H9 (cell line): ENCODE results near the gene GFRA1. TPM values are rescaled to one million over a fixed set of nuclear protein-coding genes. Genes with fewer than 3 reads are reported as not detected.

ENCODE experiments used
- DNase-seq: peaks from one replicate; pipeline ENCODE4 v3.0.0-alpha.2; 2017
- H2AFZ ChIP-seq: one replicate; pipeline ENCODE4 v1.6.1; 2013; ENCODE audit warnings: mild to moderate bottlenecking, low read length, control low read depth, moderate library complexity
- H2AK5ac ChIP-seq: 2 replicates; pipeline ENCODE4 v1.6.1; 2013; ENCODE audit warnings: low read length, control low read depth, mixed read lengths; ENCODE audit not compliant: insufficient read length
- H2BK120ac ChIP-seq: one replicate; pipeline ENCODE4 v1.6.1; 2013; ENCODE audit warnings: low read depth, mild to moderate bottlenecking, low read length, control low read depth, inconsistent platforms; ENCODE audit not compliant: poor library complexity, severe bottlenecking
- H2BK12ac ChIP-seq: 2 replicates; pipeline ENCODE4 v1.6.1; 2013; ENCODE audit warnings: low read length, control low read depth, mixed read lengths, low read depth; ENCODE audit not compliant: insufficient read length
- H2BK15ac ChIP-seq: 2 replicates; pipeline ENCODE4 v1.6.1; 2013; ENCODE audit warnings: low read depth, low read length, control low read depth
- H2BK20ac ChIP-seq: one replicate; pipeline ENCODE4 v1.6.1; 2013; ENCODE audit warnings: low read depth, mild to moderate bottlenecking, low read length, control low read depth, inconsistent platforms; ENCODE audit not compliant: poor library complexity, severe bottlenecking
- H2BK5ac ChIP-seq: 2 replicates; pipeline ENCODE4 v1.6.1; 2013; ENCODE audit warnings: low read length, control low read depth, mixed read lengths; ENCODE audit not compliant: insufficient read length
- H3K14ac ChIP-seq: 2 replicates; pipeline ENCODE4 v1.6.1; 2013; ENCODE audit warnings: low read length, control low read depth; ENCODE audit not compliant: insufficient read depth
- H3K18ac ChIP-seq: 2 replicates; pipeline ENCODE4 v1.6.1; 2013; ENCODE audit warnings: low read depth, mild to moderate bottlenecking, mixed read lengths, low read length, control low read depth; ENCODE audit not compliant: insufficient read length
- H3K23ac ChIP-seq: 2 replicates; pipeline ENCODE4 v1.6.1; 2013; ENCODE audit warnings: low read length, control low read depth, mixed read lengths, low read depth; ENCODE audit not compliant: insufficient read length
- H3K23me2 ChIP-seq: 2 replicates; pipeline ENCODE4 v1.6.1; 2013; ENCODE audit warnings: low read depth, mild to moderate bottlenecking, mixed read lengths, low read length, control low read depth; ENCODE audit not compliant: insufficient read length, poor library complexity, severe bottlenecking
- H3K27ac ChIP-seq: 2 replicates; pipeline ENCODE4 v1.5.1; 2013; ENCODE audit warnings: low read length, control low read depth, mixed read lengths, low read depth; ENCODE audit not compliant: insufficient read length
- H3K27me3 ChIP-seq: 2 replicates; pipeline ENCODE4 v1.6.1; 2013; ENCODE audit warnings: low read length, control low read depth, inconsistent platforms; ENCODE audit not compliant: insufficient read depth
- H3K4ac ChIP-seq: 2 replicates; pipeline ENCODE4 v1.6.1; 2013; ENCODE audit warnings: low read depth, mild to moderate bottlenecking, control low read depth, inconsistent platforms, low read length, moderate library complexity
- H3K4me1 ChIP-seq: 2 replicates; pipeline ENCODE4 v1.6.1; 2013; ENCODE audit warnings: low read length, control low read depth, inconsistent platforms; ENCODE audit not compliant: insufficient read depth
- H3K4me2 ChIP-seq: 2 replicates; pipeline ENCODE4 v1.6.1; 2013; ENCODE audit warnings: low read length, control low read depth, mixed read lengths; ENCODE audit not compliant: insufficient read length, insufficient read depth
- H3K56ac ChIP-seq: 2 replicates; pipeline ENCODE4 v1.6.1; 2013; ENCODE audit warnings: low read depth, mild to moderate bottlenecking, mixed read lengths, low read length, control low read depth; ENCODE audit not compliant: insufficient read length
- H3K79me1 ChIP-seq: 2 replicates; pipeline ENCODE4 v1.6.1; 2013; ENCODE audit warnings: low read depth, mild to moderate bottlenecking, moderate library complexity, low read length, control low read depth, inconsistent platforms; ENCODE audit not compliant: insufficient read depth, poor library complexity, severe bottlenecking
- H3K79me2 ChIP-seq: 2 replicates; pipeline ENCODE4 v1.6.1; 2013; ENCODE audit warnings: low read length, control low read depth, inconsistent platforms; ENCODE audit not compliant: insufficient read depth
- H3K9ac ChIP-seq: 2 replicates; pipeline ENCODE4 v1.6.1; 2013; ENCODE audit warnings: low read length, control low read depth, mixed read lengths; ENCODE audit not compliant: insufficient read length; ENCODE audit errors: extremely low read depth
- H3K9me3 ChIP-seq: one replicate; pipeline ENCODE4 v1.6.1; 2013; ENCODE audit warnings: low read depth, low read length, inconsistent platforms; ENCODE audit not compliant: control insufficient read depth
- H3T11ph ChIP-seq: one replicate; pipeline ENCODE4 v1.6.1; 2013; ENCODE audit warnings: mild to moderate bottlenecking, low read length, control low read depth, inconsistent platforms
- H4K20me1 ChIP-seq: one replicate; pipeline ENCODE4 v1.6.1; 2013; ENCODE audit not compliant: control insufficient read depth, insufficient read length, insufficient read depth
- H4K5ac ChIP-seq: 2 replicates; pipeline ENCODE4 v1.6.1; 2013; ENCODE audit warnings: low read depth, mild to moderate bottlenecking, mixed read lengths, low read length, control low read depth; ENCODE audit not compliant: insufficient read length
- H4K8ac ChIP-seq: replicated peaks from 2 replicates; pipeline ENCODE4 v1.6.1; 2013; ENCODE audit warnings: low read length, control low read depth, mixed read lengths, low read depth; ENCODE audit not compliant: insufficient read length
- H4K91ac ChIP-seq: 2 replicates; pipeline ENCODE4 v1.6.1; 2013; ENCODE audit warnings: low read depth, mild to moderate bottlenecking, moderate library complexity, mixed read lengths, low read length, control low read depth; ENCODE audit not compliant: insufficient read length
- H3K27ac Mint-ChIP-seq, 3 experiments: 2 replicates in 2 of 3; 3 replicates in 1 of 3; pipeline ENCODE4 v1.8.0; 2020 to 2021; ENCODE audit warnings: mixed read lengths in 3 of 3, mild to moderate bottlenecking in 1 of 3, moderate library complexity in 1 of 3
- H3K27me3 Mint-ChIP-seq: 2 replicates; pipeline ENCODE4 v1.8.0; 2021; ENCODE audit warnings: low read depth, mild to moderate bottlenecking, moderate library complexity, mixed read lengths
- H3K36me3 Mint-ChIP-seq, 3 experiments: 2 replicates in 2 of 3; 3 replicates in 1 of 3; pipeline ENCODE4 v1.8.0; 2020 to 2021; ENCODE audit warnings: low read depth in 3 of 3, mixed read lengths in 3 of 3; ENCODE audit not compliant: insufficient read depth in 1 of 3
- H3K4me1 Mint-ChIP-seq, 2 experiments: 2 replicates each; pipeline ENCODE4 v1.8.0; 2020; ENCODE audit warnings: mixed read lengths in 2 of 2
- H3K4me3 Mint-ChIP-seq, 2 experiments: 2 replicates in 1 of 2; 3 replicates in 1 of 2; pipeline ENCODE4 v1.8.0; 2020 to 2021; ENCODE audit warnings: mild to moderate bottlenecking in 2 of 2, mixed read lengths in 2 of 2, moderate library complexity in 1 of 2
- H3K9me3 Mint-ChIP-seq, 2 experiments: 2 replicates in 1 of 2; 3 replicates in 1 of 2; pipeline ENCODE4 v1.8.0; 2020; ENCODE audit warnings: mild to moderate bottlenecking in 2 of 2, mixed read lengths in 2 of 2, moderate library complexity in 1 of 2
- CTCF ChIP-seq: fragments of 200-600 bp; sonication (generic); conservative IDR thresholded peaks from 3 replicates; pipeline ENCODE4 v1.8.0; 2021; ENCODE audit warnings: antibody characterized with exemption, mild to moderate bottlenecking
- WGBS: extraction: QIAGEN DNeasy Blood & Tissue Kit; methylation state at CpG from one replicate; pipeline ENCODE4 v1.1.7; 2013; ENCODE audit warnings: missing lambda C conversion rate, low lambda C conversion rate, mixed read lengths; ENCODE audit not compliant: insufficient read length; ENCODE audit errors: extremely low coverage; 5-methylcytosine and 5-hydroxymethylcytosine counted together
- total RNA-seq: library from RNA; stranded (reverse); gene quantifications from 2 replicates; pipeline ENCODE4 v1.2.1, GENCODE V29; 2021

Gene GFRA1
- total RNA-seq, 1 experiment from 2014 or later = 0.24 TPM

GRCh38 chr10:116271593-116272439 lies 1.2 kb downstream of the GFRA1 start:
- peak; percentile 45 for DNase-seq
- H3K4ac ChIP-seq = no peak overlapping the region
- no peaks in the 10 kb centered on the region for H3K4me1 ChIP-seq
- no peak overlapping the region for H2BK12ac ChIP-seq
- TF ChIP-seq CTCF = no peak
- Mint-ChIP-seq H3K27ac (no peak overlapping the region), H3K36me3 (no peaks in the 10 kb centered on the region; a peak in 2 of 7 replicates), H3K9me3 (no peaks in the 10 kb centered on the region; a peak in 3 of 5 replicates), H3K27me3 (no peaks in the 10 kb centered on the region; the same call in none of the 2 replicates), H3K4me1 (peaks cover 14 to 15% of the 10 kb centered on the region in 2 experiments), H3K4me3 (peak overlapping the region; percentile 68 to 91)
- no peak overlapping the region for H2AK5ac ChIP-seq
- H2BK20ac ChIP-seq = no peak overlapping the region
- no peak overlapping the region for H3K27ac ChIP-seq
- peak overlapping the region; percentile 94 for H3K4me2 ChIP-seq
- no peak overlapping the region for H2BK5ac ChIP-seq
- no peak overlapping the region for H3K23ac ChIP-seq
- H3K56ac ChIP-seq = no peak overlapping the region
- no CpG with 5 or more reads among the region's 64 CpGs for WGBS
- H4K5ac ChIP-seq = no peak overlapping the region
- H4K8ac ChIP-seq = no peak overlapping the region
- no peak overlapping the region for H3K18ac ChIP-seq
- no peak overlapping the region; the same call in 1 of the 2 replicates for H3K14ac ChIP-seq
- no peak overlapping the region for H3T11ph ChIP-seq
- H3K79me2 ChIP-seq = no peaks in the 10 kb centered on the region
- H2BK120ac ChIP-seq = no peak overlapping the region
- peaks cover 37% of the 10 kb centered on the region for H3K23me2 ChIP-seq
- H4K91ac ChIP-seq = no peak overlapping the region
- no peak overlapping the region for H2AFZ ChIP-seq
- peaks cover 57% of the 10 kb centered on the region for H3K27me3 ChIP-seq
- no peaks in the 10 kb centered on the region for H3K9me3 ChIP-seq
- H2BK15ac ChIP-seq = no peak overlapping the region
- H4K20me1 ChIP-seq = no peaks in the 10 kb centered on the region
- H3K9ac ChIP-seq = no peak overlapping the region
- no peaks in the 10 kb centered on the region for H3K79me1 ChIP-seq
